OCI-LY7 (cell line): Measurements from ENCODE around the gene MLX. TPM values are rescaled to one million over a fixed set of nuclear protein-coding genes. Genes with fewer than 3 reads are reported as not detected.

Experiments used
- BruUV-seq: library from RNA; stranded (reverse); fragments of 400-500 nt; replicated peaks from 2 replicates; lab custom pipeline; 2021; lab: Mats Ljungman, UMichigan
- CTCF ChIA-PET: fragments of 300-600 bp; sonication (Branson Sonifier 250); formaldehyde crosslinking; loops from one replicate; lab custom pipeline; 2022; ENCODE audit warnings: antibody characterized with exemption; ENCODE audit not compliant: unreplicated experiment; lab: Charles Lee
- POLR2A ChIA-PET: fragments of 300-600 bp; sonication (Branson Sonifier 250); formaldehyde crosslinking; loops from one replicate; lab custom pipeline; 2022; ENCODE audit warnings: antibody characterized with exemption; lab: Charles Lee
- DNase-seq: peaks from one replicate; pipeline ENCODE4 v3.0.0-alpha.2; 2015; ENCODE audit warnings: low spot score
- H2AFZ ChIP-seq: fragments of 200-600 bp; sonication (generic), shearing (Covaris generic); 2 replicates; pipeline ENCODE4 v1.6.1; 2014; ENCODE audit warnings: mild to moderate bottlenecking, antibody characterized with exemption, low read length, moderate library complexity
- H3K27ac ChIP-seq: fragments of 200-600 bp; sonication (generic); 2 replicates; pipeline ENCODE4 v1.5.1; 2014; ENCODE audit warnings: mixed run types, low read depth, mild to moderate bottlenecking, moderate library complexity, low read length, inconsistent platforms; ENCODE audit not compliant: poor library complexity, severe bottlenecking
- H3K36me3 ChIP-seq: fragments of 200-600 bp; sonication (generic); 2 replicates; pipeline ENCODE4 v1.6.1; 2014; ENCODE audit warnings: mild to moderate bottlenecking, antibody characterized with exemption, low read length, moderate library complexity, mixed read lengths; ENCODE audit not compliant: insufficient read depth
- H3K4me1 ChIP-seq: fragments of 200-600 bp; sonication (generic); 2 replicates; pipeline ENCODE4 v1.5.1; 2014; ENCODE audit warnings: mild to moderate bottlenecking, low read length; ENCODE audit not compliant: insufficient read depth, poor library complexity, severe bottlenecking
- H3K4me2 ChIP-seq: fragments of 200-600 bp; sonication (generic); 2 replicates; pipeline ENCODE4 v1.6.1; 2014; ENCODE audit warnings: mild to moderate bottlenecking, low read length
- H3K4me3 ChIP-seq: fragments of 200-600 bp; sonication (generic); 2 replicates; pipeline ENCODE4 v1.5.1; 2014; ENCODE audit warnings: mild to moderate bottlenecking, low read depth, low read length; ENCODE audit not compliant: poor library complexity, severe bottlenecking
- H3K79me2 ChIP-seq: fragments of 200-600 bp; sonication (generic); 2 replicates; pipeline ENCODE4 v1.6.1; 2016; ENCODE audit warnings: low read depth, mild to moderate bottlenecking, low read length, moderate library complexity, mixed read lengths; ENCODE audit not compliant: insufficient read depth
- H3K9me2 ChIP-seq: fragments of 200-600 bp; sonication (generic); 2 replicates; pipeline ENCODE4 v1.6.1; 2016; ENCODE audit warnings: mild to moderate bottlenecking, low read length, mixed read lengths; ENCODE audit not compliant: insufficient read depth
- H3K9me3 ChIP-seq: fragments of 200-600 bp; sonication (generic); 2 replicates; pipeline ENCODE4 v1.6.1; 2014; ENCODE audit warnings: mild to moderate bottlenecking, mixed run types, low read length, mixed read lengths
- H4K20me1 ChIP-seq: fragments of 200-600 bp; sonication (generic); 2 replicates; pipeline ENCODE4 v1.6.1; 2014; ENCODE audit warnings: mild to moderate bottlenecking, antibody characterized with exemption, low read length, moderate library complexity, mixed read lengths; ENCODE audit not compliant: insufficient read depth
- CTCF ChIP-seq: fragments of 200-600 bp; sonication (generic); conservative IDR thresholded peaks from 2 replicates; pipeline ENCODE4 v1.5.1; 2014; ENCODE audit warnings: mild to moderate bottlenecking, antibody characterized with exemption, low read length, moderate library complexity, mixed read lengths
- EZH2phosphoT487 ChIP-seq: fragments of 200-600 bp; sonication (generic); IDR thresholded peaks from 2 replicates; pipeline ENCODE4 v1.6.1; 2018; ENCODE audit warnings: low read depth, borderline replicate concordance, mild to moderate bottlenecking, mixed run types, antibody characterized with exemption, low read length, moderate library complexity, mixed read lengths
- intact Hi-C: fragments of 100-400 bp; cut with micrococcal nuclease; formaldehyde crosslinking; loops from one replicate; pipeline ENCODE4 v1.10.0; 2022; ENCODE audit not compliant: unreplicated experiment
- total RNA-seq, 2 experiments: library from RNA; depleted of rRNA in 1 of 2; stranded (reverse); fragments of >200 nt in 1 of 2; shearing (Covaris generic) in 1 of 2; gene quantifications; 2 replicates each; pipeline ENCODE4 v1.2.3, GENCODE V29; 2014 to 2022

MLX gene
- total RNA-seq, 2 experiments from 2014 or later: 33.6 to 51.2 TPM

- CTCF ChIA-PET: no interaction called here
- no peak overlapping the region for H2AFZ ChIP-seq
- POLR2A ChIA-PET: no interaction called here
- no peak overlapping the region for H3K4me3 ChIP-seq
- no peak for TF ChIP-seq CTCF
- TF ChIP-seq EZH2phosphoT487: no peak
- BruUV-seq: no TSS peak
- H3K4me2 ChIP-seq: no peak overlapping the region
- intact Hi-C loops: no loop called here
- DNase-seq: no peak
- H3K9me2 ChIP-seq: no peaks in the 10 kb centered on the region
- no peak overlapping the region for H3K27ac ChIP-seq
- no peaks in the 10 kb centered on the region for H3K9me3 ChIP-seq
- H4K20me1 ChIP-seq: no peaks in the 10 kb centered on the region
- H3K4me1 ChIP-seq: peaks cover 7% of the 10 kb centered on the region
- no peaks in the 10 kb centered on the region for H3K79me2 ChIP-seq
- H3K36me3 ChIP-seq: no peaks in the 10 kb centered on the region
Measured at GRCh38 chr17:42525221-42525620, 41.7 kb upstream of the MLX start.

GRCh38 chr17:42526031-42526444, 40.9 kb upstream of the MLX start:
- TF ChIP-seq EZH2phosphoT487 (no peak), CTCF (no peak)
- no peak for DNase-seq
- CTCF ChIA-PET: no interaction called here
- H3K4me2 ChIP-seq: no peak overlapping the region
- BruUV-seq: no TSS peak
- H3K36me3 ChIP-seq: no peaks in the 10 kb centered on the region
- no peak overlapping the region for H3K27ac ChIP-seq
- H3K4me3 ChIP-seq: no peak overlapping the region
- intact Hi-C loops: no loop called here
- no peaks in the 10 kb centered on the region for H3K9me3 ChIP-seq
- H2AFZ ChIP-seq: no peak overlapping the region
- POLR2A ChIA-PET: interaction anchor here (0.7 kb wide), 1 partner anchor 118 kb away, joined by 3 read pairs; no protein-coding TSS in a partner anchor
- peaks cover 15% of the 10 kb centered on the region for H3K4me1 ChIP-seq
- H3K9me2 ChIP-seq: no peaks in the 10 kb centered on the region
- H3K79me2 ChIP-seq: no peaks in the 10 kb centered on the region
- H4K20me1 ChIP-seq: no peaks in the 10 kb centered on the region

- no peaks in the 10 kb centered on the region for H4K20me1 ChIP-seq
- TF ChIP-seq CTCF: no peak
- no peak for TF ChIP-seq EZH2phosphoT487
- H2AFZ ChIP-seq: no peak overlapping the region
- H3K4me3 ChIP-seq: no peak overlapping the region
- no peak overlapping the region for H3K4me2 ChIP-seq
- H3K27ac ChIP-seq: no peak overlapping the region
- H3K36me3 ChIP-seq: no peaks in the 10 kb centered on the region
- ChIA-PET CTCF (interaction anchor here (0.6 to 1.0 kb wide), 2 partner anchors 46 to 212 kb away, joined by 3 read pairs; no protein-coding TSS in a partner anchor), POLR2A (no interaction called here)
- no peaks in the 10 kb centered on the region for H3K9me3 ChIP-seq
- H3K79me2 ChIP-seq: no peaks in the 10 kb centered on the region
- intact Hi-C loops: loop anchor here (1.0 kb wide), 3 partner anchors 100 to 206 kb away; no protein-coding TSS in a partner anchor
- H3K4me1 ChIP-seq: peaks cover 19% of the 10 kb centered on the region
- no peak for DNase-seq
- BruUV-seq: no TSS peak
- H3K9me2 ChIP-seq: no peaks in the 10 kb centered on the region
Measured at GRCh38 chr17:42527932-42528331, 39.0 kb upstream of the MLX start.
